Right atrium auricular region (tissue), 2 donors: ENCODE results near the gene MCC. TPM values are rescaled to one million over a fixed set of nuclear protein-coding genes. Genes with fewer than 3 reads are reported as not detected.
A peak's percentile ranks its signal among the peaks of the same experiment; 100 is the strongest.

Source experiments
- DNase-seq: peaks from one replicate; pipeline ENCODE4 v3.0.0-alpha.2; 2019; ENCODE audit warnings: low spot score
- H3K27ac ChIP-seq, 2 donors: fragments of 200-600 bp; sonication (generic); 1 replicate in 1 of 2; 2 replicates in 1 of 2; pipeline ENCODE4 v1.5.1; 2016 to 2019
- H3K27me3 ChIP-seq, 2 donors: fragments of 200-600 bp; sonication (generic); one replicate each; pipeline versions ENCODE4 v1.5.1 to v1.6.0; 2017 to 2019
- H3K36me3 ChIP-seq: fragments of 200-600 bp; sonication (generic); one replicate; pipeline ENCODE4 v1.5.1; 2016
- H3K4me1 ChIP-seq, 2 donors: fragments of 200-600 bp; sonication (generic); one replicate each; pipeline versions ENCODE4 v1.5.1 to v1.6.0; 2017 to 2019
- H3K4me3 ChIP-seq, 2 donors: fragments of 200-600 bp; sonication (generic); 1 replicate in 1 of 2; 2 replicates in 1 of 2; pipeline ENCODE4 v1.5.1; 2017 to 2019; ENCODE audit warnings: mild to moderate bottlenecking in 1 of 2, moderate library complexity in 1 of 2
- H3K9me3 ChIP-seq, 2 donors: fragments of 200-600 bp; sonication (generic); one replicate each; pipeline ENCODE4 v1.5.1; 2019
- CTCF ChIP-seq, 2 donors: fragments of 200-600 bp; sonication (generic); IDR thresholded peaks; one replicate each; pipeline ENCODE4 v1.5.1; 2019; ENCODE audit warnings: antibody characterized with exemption in 2 of 2
- total RNA-seq, 2 donors: library from RNA; depleted of rRNA; stranded (reverse); fragments of >200 nt; gene quantifications; one replicate each; pipeline ENCODE4 v1.1.0, GENCODE V29; 2016

Gene MCC
- total RNA-seq, 2 donors from 2014 or later, result 28.8 to 31.7 TPM

- Histone ChIP-seq H3K4me1 (peaks cover 0 to 19% of the 10 kb centered on the region in 2 donors), H3K27me3 (no peaks in the 10 kb centered on the region), H3K36me3 (no peaks in the 10 kb centered on the region), H3K9me3 (peaks cover 0 to 13% of the 10 kb centered on the region in 2 donors), H3K27ac (no peak overlapping the region), H3K4me3 (no peak overlapping the region)
- no peak for TF ChIP-seq CTCF (IDR thresholded peaks at IDR 0.05)
- DNase-seq, result no peak
These were observed 2.8 kb upstream of the MCC start for GRCh38 chr5:113491022-113491421.

GRCh38 chr5:113490317-113490716 is 2.1 kb upstream of the MCC start:
- no peaks in the 10 kb centered on the region for H3K27me3 ChIP-seq
- H3K36me3 ChIP-seq, result no peaks in the 10 kb centered on the region
- H3K4me1 ChIP-seq, result peaks cover 0 to 19% of the 10 kb centered on the region in 2 donors
- H3K27ac ChIP-seq, result no peak overlapping the region
- no peak for TF ChIP-seq CTCF (IDR thresholded peaks at IDR 0.05)
- no peak for DNase-seq
- no peak overlapping the region for H3K4me3 ChIP-seq
- peaks cover 0 to 13% of the 10 kb centered on the region in 2 donors for H3K9me3 ChIP-seq

GRCh38 chr5:113489299-113489698 is 1.0 kb upstream of the MCC start:
- Histone ChIP-seq H3K27me3 (no peaks in the 10 kb centered on the region), H3K9me3 (peaks cover 0 to 13% of the 10 kb centered on the region in 2 donors), H3K4me3 (peak overlapping the region in 1 of 2 donors; percentile 61)

GRCh38 chr5:113488645-113489184 is 462 bp upstream of the MCC start:
- H3K27ac ChIP-seq, result peak overlapping the region; percentile 61 to 73
- H3K9me3 ChIP-seq, result peaks cover 0 to 13% of the 10 kb centered on the region in 2 donors
- H3K4me3 ChIP-seq, result peak overlapping the region; percentile 61 to 74
- H3K4me1 ChIP-seq, result peaks cover 0 to 19% of the 10 kb centered on the region in 2 donors
- TF ChIP-seq CTCF (IDR thresholded peaks at IDR 0.05), result no peak
- no peak for DNase-seq
- no peaks in the 10 kb centered on the region for H3K27me3 ChIP-seq
- H3K36me3 ChIP-seq, result no peaks in the 10 kb centered on the region

More at GRCh38 chr5:113489299-113489698, 1.0 kb upstream of the MCC start:
- peak overlapping the region; percentile 61 to 73 for H3K27ac ChIP-seq
- no peak for TF ChIP-seq CTCF (IDR thresholded peaks at IDR 0.05)
- peaks cover 0 to 19% of the 10 kb centered on the region in 2 donors for H3K4me1 ChIP-seq
- no peaks in the 10 kb centered on the region for H3K36me3 ChIP-seq
- DNase-seq, result peak; percentile 68

- Histone ChIP-seq H3K4me3 (peak overlapping the region; percentile 61 to 74), H3K27ac (peak overlapping the region; percentile 61 to 73), H3K9me3 (peaks cover 0 to 13% of the 10 kb centered on the region in 2 donors), H3K27me3 (no peaks in the 10 kb centered on the region), H3K4me1 (peaks cover 0 to 19% of the 10 kb centered on the region in 2 donors), H3K36me3 (no peaks in the 10 kb centered on the region)
- no peak for TF ChIP-seq CTCF (IDR thresholded peaks at IDR 0.05)
- no peak for DNase-seq
These were observed 855 bp downstream of the MCC start for GRCh38 chr5:113487416-113487780.

- H3K27ac ChIP-seq, result no peak overlapping the region
- H3K27me3 ChIP-seq, result no peaks in the 10 kb centered on the region
- H3K9me3 ChIP-seq, result no peaks in the 10 kb centered on the region
- DNase-seq, result no peak
- H3K4me3 ChIP-seq, result no peak overlapping the region
- H3K36me3 ChIP-seq, result no peaks in the 10 kb centered on the region
- no peak for TF ChIP-seq CTCF (IDR thresholded peaks at IDR 0.05)
- H3K4me1 ChIP-seq, result no peaks in the 10 kb centered on the region
These were observed 8.0 kb downstream of the MCC start for GRCh38 chr5:113480243-113480642.
